Adrenal gland (tissue), 5 donors: ENCODE results near the gene PLAC1.

ENCODE experiments used
- POLR2A ChIP-seq, 2 donors: fragments of 450-650 bp; IDR thresholded peaks; one replicate each; pipeline ENCODE4 v1.6.1; 2017; ENCODE audit warnings: antibody characterized with exemption in 2 of 2, mild to moderate bottlenecking in 2 of 2, moderate library complexity in 1 of 2
- TF ChIP-seq, protein P1 (sequence below), 6 experiments: fragments of 450-650 bp in 4 of 6; fragments of 200-600 bp in 2 of 6; sonication (generic) in 1 of 6; IDR thresholded peaks; 1 replicate in 5 of 6; 2 replicates in 1 of 6; pipeline versions ENCODE4 v1.5.1 to v1.8.0; 2016 to 2021; ENCODE audit warnings: antibody characterized with exemption in 6 of 6, mild to moderate bottlenecking in 2 of 6, moderate library complexity in 1 of 6
- donor health status: DM: no; HTN: no; CAD: no.

- TF ChIP-seq, protein P1, sequence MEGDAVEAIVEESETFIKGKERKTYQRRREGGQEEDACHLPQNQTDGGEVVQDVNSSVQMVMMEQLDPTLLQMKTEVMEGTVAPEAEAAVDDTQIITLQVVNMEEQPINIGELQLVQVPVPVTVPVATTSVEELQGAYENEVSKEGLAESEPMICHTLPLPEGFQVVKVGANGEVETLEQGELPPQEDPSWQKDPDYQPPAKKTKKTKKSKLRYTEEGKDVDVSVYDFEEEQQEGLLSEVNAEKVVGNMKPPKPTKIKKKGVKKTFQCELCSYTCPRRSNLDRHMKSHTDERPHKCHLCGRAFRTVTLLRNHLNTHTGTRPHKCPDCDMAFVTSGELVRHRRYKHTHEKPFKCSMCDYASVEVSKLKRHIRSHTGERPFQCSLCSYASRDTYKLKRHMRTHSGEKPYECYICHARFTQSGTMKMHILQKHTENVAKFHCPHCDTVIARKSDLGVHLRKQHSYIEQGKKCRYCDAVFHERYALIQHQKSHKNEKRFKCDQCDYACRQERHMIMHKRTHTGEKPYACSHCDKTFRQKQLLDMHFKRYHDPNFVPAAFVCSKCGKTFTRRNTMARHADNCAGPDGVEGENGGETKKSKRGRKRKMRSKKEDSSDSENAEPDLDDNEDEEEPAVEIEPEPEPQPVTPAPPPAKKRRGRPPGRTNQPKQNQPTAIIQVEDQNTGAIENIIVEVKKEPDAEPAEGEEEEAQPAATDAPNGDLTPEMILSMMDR (IDR thresholded peaks at IDR 0.05): no peak
- TF ChIP-seq POLR2A (IDR thresholded peaks at IDR 0.05): no peak
Observed at GRCh38 chrX:134525086-134525792, 133.0 kb downstream of the PLAC1 start.
